ENCODE measurements around the gene UBE2G2.

GRCh38 chr21:44756423-44757185, 45.0 kb downstream of the UBE2G2 start:
- TF ChIP-seq CTCF (IDR thresholded peaks at IDR 0.05; ENCODE audit: insufficient read depth, low read length) (no peak), REST (IDR thresholded peaks at IDR 0.05; ENCODE audit: insufficient replicate concordance, low read depth) (no peak)
